Caco-2 (cell line): Measurements from ENCODE around the gene THADA. TPM values are rescaled to one million over a fixed set of nuclear protein-coding genes. Genes with fewer than 3 reads are reported as not detected.

Experiments
- BruUV-seq: library from RNA; stranded (reverse); fragments of 400-500 nt; replicated peaks from 2 replicates; lab custom pipeline; 2021; lab: Mats Ljungman, UMichigan
- CTCF ChIA-PET: fragments of 300-600 bp; sonication (Branson Sonifier 250); formaldehyde crosslinking; loops from one replicate; lab custom pipeline; 2022; ENCODE audit warnings: antibody characterized with exemption; lab: Charles Lee
- POLR2A ChIA-PET: fragments of 300-600 bp; sonication (Branson Sonifier 250); formaldehyde crosslinking; loops from one replicate; lab custom pipeline; 2022; ENCODE audit warnings: antibody characterized with exemption; lab: Charles Lee
- DNase-seq, 2 experiments: peaks; one replicate each; pipeline versions ENCODE4 v3.0.0 to v3.0.0-alpha.2; 2020 to 2022
- H3K27me3 ChIP-seq: replicated peaks from 2 replicates; pipeline ENCODE4 v1.6.0; 2011; ENCODE audit warnings: low read length; ENCODE audit not compliant: control insufficient read depth, insufficient read depth
- H3K36me3 ChIP-seq: 2 replicates; pipeline ENCODE4 v1.5.1; 2011; ENCODE audit warnings: low read length; ENCODE audit not compliant: control insufficient read depth, insufficient read depth
- H3K4me1 ChIP-seq: fragments of 250-450 bp; sonication (Bioruptor Pico); 2 replicates; pipeline ENCODE4 v1.5.1; 2020; ENCODE audit warnings: mild to moderate bottlenecking
- H3K4me3 ChIP-seq: 2 replicates; pipeline ENCODE4 v1.5.1; 2011; ENCODE audit warnings: low read depth, mild to moderate bottlenecking, control low read depth, low read length
- H3K9me3 ChIP-seq: fragments of 250-450 bp; sonication (Bioruptor Pico); 2 replicates; pipeline ENCODE4 v1.5.1; 2020; ENCODE audit warnings: mild to moderate bottlenecking, moderate library complexity
- H3K27ac Mint-ChIP-seq: one replicate; pipeline ENCODE4 v1.8.0; 2022; ENCODE audit warnings: mixed read lengths; ENCODE audit not compliant: unreplicated experiment
- H3K27me3 Mint-ChIP-seq: one replicate; pipeline ENCODE4 v1.8.0; 2022; ENCODE audit warnings: mixed read lengths; ENCODE audit not compliant: insufficient read depth, unreplicated experiment
- H3K36me3 Mint-ChIP-seq: one replicate; pipeline ENCODE4 v1.8.0; 2022; ENCODE audit warnings: mild to moderate bottlenecking, mixed read lengths; ENCODE audit not compliant: insufficient read depth, unreplicated experiment
- H3K4me1 Mint-ChIP-seq: one replicate; pipeline ENCODE4 v1.8.0; 2022; ENCODE audit warnings: low read depth, mixed read lengths; ENCODE audit not compliant: unreplicated experiment
- H3K4me3 Mint-ChIP-seq: one replicate; pipeline ENCODE4 v1.8.0; 2022; ENCODE audit warnings: mild to moderate bottlenecking, moderate library complexity, mixed read lengths; ENCODE audit not compliant: unreplicated experiment
- H3K9me3 Mint-ChIP-seq: one replicate; pipeline ENCODE4 v1.8.0; 2022; ENCODE audit warnings: mixed read lengths; ENCODE audit not compliant: unreplicated experiment
- CTCF ChIP-seq, 2 experiments: fragments of 200-600 bp in 1 of 2; IDR thresholded peaks; 1 replicate in 1 of 2; 2 replicates in 1 of 2; pipeline versions ENCODE4 v1.5.1 to v1.8.0; 2011 to 2022; ENCODE audit warnings: antibody characterized with exemption in 1 of 2, control low read depth in 1 of 2, inconsistent platforms in 1 of 2, low read depth in 1 of 2, low read length in 1 of 2, mild to moderate bottlenecking in 1 of 2, moderate library complexity in 1 of 2; ENCODE audit not compliant: insufficient read depth in 1 of 2, severe bottlenecking in 1 of 2, unreplicated experiment in 1 of 2
- intact Hi-C: fragments of 100-400 bp; cut with micrococcal nuclease; formaldehyde crosslinking; loops from one replicate; pipeline ENCODE4 v1.10.0; 2022; ENCODE audit not compliant: unreplicated experiment
- total RNA-seq: library from RNA; stranded (reverse); gene quantifications from 2 replicates; pipeline ENCODE4 v1.2.3, GENCODE V29; 2022

THADA gene
- total RNA-seq, 1 experiment from 2014 or later: 33.8 TPM

- H3K36me3 ChIP-seq: no peaks in the 10 kb centered on the region
- intact Hi-C loops: no loop called here
- no peak overlapping the region for H3K4me3 ChIP-seq
- ChIA-PET CTCF (interaction anchor here (0.7 to 1.6 kb wide), 2 partner anchors 31 to 65 kb away, joined by 3 to 4 read pairs; no protein-coding TSS in a partner anchor), POLR2A (no interaction called here)
- Mint-ChIP-seq H3K27me3 (no peaks in the 10 kb centered on the region), H3K4me3 (no peak overlapping the region), H3K27ac (peak overlapping the region; percentile 36), H3K9me3 (peaks cover 9% of the 10 kb centered on the region), H3K4me1 (peaks cover 50% of the 10 kb centered on the region), H3K36me3 (peaks cover 7% of the 10 kb centered on the region)
- no peak for TF ChIP-seq CTCF (IDR thresholded peaks at IDR 0.05; ENCODE audit: insufficient read depth in 1 of 2, low read depth in 1 of 2, low read length in 1 of 2, severe bottlenecking in 1 of 2, unreplicated experiment in 1 of 2)
- no peaks in the 10 kb centered on the region for H3K27me3 ChIP-seq
- H3K9me3 ChIP-seq: no peaks in the 10 kb centered on the region
- no peak for DNase-seq
- H3K4me1 ChIP-seq: peaks cover 52% of the 10 kb centered on the region
- no TSS peak for BruUV-seq
These were observed 141.0 kb downstream of the THADA start for GRCh38 chr2:43454791-43455190.

- no peaks in the 10 kb centered on the region for H3K27me3 Mint-ChIP-seq
- no peak for DNase-seq
- no peak overlapping the region for H3K27ac Mint-ChIP-seq
- H3K9me3 Mint-ChIP-seq: no peaks in the 10 kb centered on the region
- CTCF ChIA-PET: interaction anchor here (1.0 kb wide), 1 partner anchor 12 kb away, joined by 3 read pairs; no protein-coding TSS in a partner anchor
- no peak for TF ChIP-seq CTCF (IDR thresholded peaks at IDR 0.05; ENCODE audit: insufficient read depth in 1 of 2, low read depth in 1 of 2, low read length in 1 of 2, severe bottlenecking in 1 of 2, unreplicated experiment in 1 of 2)
- no peaks in the 10 kb centered on the region; the same call in 1 of the 2 replicates for H3K36me3 ChIP-seq
- H3K4me1 ChIP-seq: peaks cover 43% of the 10 kb centered on the region
- peaks cover 52% of the 10 kb centered on the region for H3K4me1 Mint-ChIP-seq
- intact Hi-C loops: no loop called here
- H3K9me3 ChIP-seq: no peaks in the 10 kb centered on the region
- no peak overlapping the region for H3K4me3 Mint-ChIP-seq
- no TSS peak for BruUV-seq
- H3K4me3 ChIP-seq: no peak overlapping the region
- no peaks in the 10 kb centered on the region for H3K27me3 ChIP-seq
- POLR2A ChIA-PET: no interaction called here
- H3K36me3 Mint-ChIP-seq: peaks cover 6% of the 10 kb centered on the region
These were observed 142.4 kb downstream of the THADA start for GRCh38 chr2:43453179-43454170.

- no peak overlapping the region for H3K4me3 Mint-ChIP-seq
- H3K36me3 ChIP-seq: no peaks in the 10 kb centered on the region; the same call in 1 of the 2 replicates
- no peak for TF ChIP-seq CTCF (IDR thresholded peaks at IDR 0.05; ENCODE audit: insufficient read depth in 1 of 2, low read depth in 1 of 2, low read length in 1 of 2, severe bottlenecking in 1 of 2, unreplicated experiment in 1 of 2)
- no peak overlapping the region for H3K4me3 ChIP-seq
- peaks cover 8% of the 10 kb centered on the region for H3K36me3 Mint-ChIP-seq
- intact Hi-C loops: no loop called here
- CTCF ChIA-PET: no interaction called here
- POLR2A ChIA-PET: no interaction called here
- H3K9me3 ChIP-seq: no peaks in the 10 kb centered on the region
- no TSS peak for BruUV-seq
- H3K9me3 Mint-ChIP-seq: no peaks in the 10 kb centered on the region
- peaks cover 36% of the 10 kb centered on the region for H3K4me1 ChIP-seq
- H3K4me1 Mint-ChIP-seq: peaks cover 51% of the 10 kb centered on the region
- H3K27me3 Mint-ChIP-seq: no peaks in the 10 kb centered on the region
- H3K27me3 ChIP-seq: no peaks in the 10 kb centered on the region
- no peak overlapping the region for H3K27ac Mint-ChIP-seq
- no peak for DNase-seq
These were observed 143.5 kb downstream of the THADA start for GRCh38 chr2:43452318-43452731.
